PC-9 (cell line): ENCODE measurements around the gene KCTD2. TPM values are rescaled to one million over a fixed set of nuclear protein-coding genes. Genes with fewer than 3 reads are reported as not detected.

Experiments used
- BruUV-seq: library from RNA; stranded (reverse); fragments of 400-500 nt; replicated peaks from 2 replicates; lab custom pipeline; 2021; lab: Mats Ljungman, UMichigan
- CTCF ChIA-PET: fragments of 300-600 bp; sonication (Branson Sonifier 250); formaldehyde crosslinking; loops from one replicate; lab custom pipeline; 2022; ENCODE audit warnings: antibody characterized with exemption; lab: Charles Lee
- POLR2A ChIA-PET: fragments of 300-600 bp; sonication (Branson Sonifier 250); formaldehyde crosslinking; loops from one replicate; lab custom pipeline; 2022; ENCODE audit warnings: antibody characterized with exemption; ENCODE audit not compliant: unreplicated experiment; lab: Charles Lee
- DNase-seq, 2 experiments: peaks; one replicate each; pipeline versions ENCODE4 v3.0.0 to v3.0.0-alpha.2; 2015 to 2022; ENCODE audit warnings: mixed read lengths in 1 of 2
- H2AFZ ChIP-seq: fragments of 200-600 bp; sonication (generic); 2 replicates; pipeline ENCODE4 v1.8.1; 2017; ENCODE audit warnings: antibody characterized with exemption
- H3F3A ChIP-seq: fragments of 200-600 bp; sonication (generic); 2 replicates; pipeline ENCODE4 v1.8.1; 2017; ENCODE audit warnings: antibody characterized with exemption, mild to moderate bottlenecking, low read depth; ENCODE audit not compliant: insufficient read depth
- H3K27ac ChIP-seq: fragments of 200-600 bp; sonication (generic); 2 replicates; pipeline ENCODE4 v1.6.1; 2016; ENCODE audit warnings: mixed run types
- H3K27me3 ChIP-seq: fragments of 200-600 bp; sonication (generic); 2 replicates; pipeline ENCODE4 v1.6.1; 2016; ENCODE audit warnings: low read depth, mixed run types; ENCODE audit not compliant: insufficient read depth
- H3K36me3 ChIP-seq: fragments of 200-600 bp; sonication (generic); 2 replicates; pipeline ENCODE4 v1.6.1; 2016; ENCODE audit warnings: low read depth, mixed run types
- H3K4me1 ChIP-seq: fragments of 200-600 bp; sonication (generic); replicated peaks from 2 replicates; pipeline ENCODE4 v1.6.1; 2016; ENCODE audit warnings: mixed run types; ENCODE audit not compliant: insufficient read depth
- H3K4me2 ChIP-seq: fragments of 200-600 bp; sonication (generic); 2 replicates; pipeline ENCODE4 v1.6.1; 2017; ENCODE audit warnings: mixed run types
- H3K4me3 ChIP-seq: fragments of 200-600 bp; sonication (generic); 2 replicates; pipeline ENCODE4 v1.6.1; 2016; ENCODE audit warnings: mixed run types
- H3K79me2 ChIP-seq: fragments of 200-600 bp; sonication (generic); 2 replicates; pipeline ENCODE4 v1.6.1; 2017; ENCODE audit warnings: low read depth, mixed run types
- H3K9me2 ChIP-seq: fragments of 200-600 bp; sonication (generic); 2 replicates; pipeline ENCODE4 v1.8.1; 2017; ENCODE audit warnings: mild to moderate bottlenecking; ENCODE audit not compliant: insufficient read depth
- H3K9me3 ChIP-seq: fragments of 200-600 bp; sonication (generic); 2 replicates; pipeline ENCODE4 v1.8.1; 2016; ENCODE audit warnings: low read depth; ENCODE audit not compliant: insufficient read depth
- H4K20me1 ChIP-seq: fragments of 200-600 bp; sonication (generic); 2 replicates; pipeline ENCODE4 v1.8.1; 2017; ENCODE audit not compliant: insufficient read depth
- CTCF ChIP-seq: fragments of 200-600 bp; sonication (generic); conservative IDR thresholded peaks from 2 replicates; pipeline ENCODE4 v1.6.1; 2017; ENCODE audit warnings: mixed run types, antibody characterized with exemption, mild to moderate bottlenecking, moderate library complexity
- EZH2 ChIP-seq: fragments of 200-600 bp; sonication (generic); IDR thresholded peaks from 2 replicates; pipeline ENCODE4 v1.8.0; 2017; ENCODE audit warnings: antibody characterized with exemption, low read depth
- intact Hi-C: fragments of 100-400 bp; cut with micrococcal nuclease; formaldehyde crosslinking; loops from one replicate; pipeline ENCODE4 v1.10.0; 2022; ENCODE audit not compliant: unreplicated experiment
- total RNA-seq: library from RNA; stranded (reverse); gene quantifications from 2 replicates; pipeline ENCODE4 v1.2.3, GENCODE V29; 2021

The KCTD2 gene
- total RNA-seq, 1 experiment from 2014 or later, result 18.6 TPM

DNA sequence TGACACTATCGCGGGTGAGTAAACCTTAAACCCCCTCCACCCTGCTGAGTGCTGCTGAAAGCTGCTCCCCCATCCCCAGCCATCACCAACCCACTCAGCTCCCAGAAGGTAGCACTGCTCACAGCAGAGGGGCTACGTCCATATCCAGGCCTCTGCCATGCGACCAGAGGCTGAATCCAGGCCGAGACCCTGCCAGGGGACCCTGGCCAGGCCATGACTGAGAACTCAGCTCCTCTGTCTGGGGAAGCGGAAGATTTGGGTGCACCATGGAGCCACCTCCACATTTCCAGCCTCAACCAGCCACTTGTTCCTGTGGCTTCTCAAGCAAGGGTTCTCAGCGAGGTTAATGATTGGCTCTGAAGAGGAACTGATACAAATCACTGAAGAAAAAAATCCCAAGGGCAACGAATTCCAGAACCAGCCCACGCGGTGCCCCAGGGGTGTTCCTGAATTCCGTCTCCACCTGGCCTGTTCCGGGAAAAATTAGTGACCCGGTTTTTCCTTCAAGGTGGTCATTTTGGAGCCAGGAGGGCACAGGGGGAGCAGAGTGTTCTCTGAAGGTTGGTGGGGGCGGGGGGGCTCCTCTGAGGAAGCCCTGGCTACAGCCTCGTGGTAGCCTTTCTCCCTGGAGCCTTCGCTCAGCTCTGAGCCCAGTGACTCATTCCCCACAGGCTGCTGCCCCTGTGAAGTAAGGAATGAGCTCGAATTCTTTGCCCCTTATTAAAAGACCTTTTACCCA, 31.4 kb downstream of the KCTD2 start:
- peak overlapping the region; percentile 31 for H2AFZ ChIP-seq
- no peaks in the 10 kb centered on the region for H4K20me1 ChIP-seq
- DNase-seq, result peak; percentile 75 to 90
- ChIA-PET POLR2A (interaction anchor here (0.6 to 1.3 kb wide), 3 partner anchors 9 to 14 kb away, joined by 3 to 18 read pairs (median 14); partner anchors contain the start of gene SLC16A5), CTCF (interaction anchor here (0.6 to 1.6 kb wide), 4 partner anchors 12 to 117 kb away, joined by 3 to 4 read pairs (median 4); no protein-coding TSS in a partner anchor)
- H3K27me3 ChIP-seq, result no peaks in the 10 kb centered on the region
- H3K4me2 ChIP-seq, result peak overlapping the region; percentile 75
- H3K27ac ChIP-seq, result peak overlapping the region; percentile 93
- no peaks in the 10 kb centered on the region for H3K9me2 ChIP-seq
- H3K36me3 ChIP-seq, result no peaks in the 10 kb centered on the region
- H3K9me3 ChIP-seq, result no peaks in the 10 kb centered on the region
- intact Hi-C loops, result loop anchor here (1.0 kb wide), 1 partner anchor 18 kb away; no protein-coding TSS in a partner anchor
- no peaks in the 10 kb centered on the region for H3K79me2 ChIP-seq
- TF ChIP-seq EZH2, result no peak
- no peak for TF ChIP-seq CTCF
- peak overlapping the region; percentile 22; the same call in 1 of the 2 replicates for H3K4me3 ChIP-seq
- peaks cover 56% of the 10 kb centered on the region for H3F3A ChIP-seq
- H3K4me1 ChIP-seq, result peaks cover 43% of the 10 kb centered on the region
- TSS peak; percentile 78 for BruUV-seq

GRCh38 chr17:75079023-75079373, 32.0 kb downstream of the KCTD2 start:
- peak overlapping the region; percentile 22; the same call in 1 of the 2 replicates for H3K4me3 ChIP-seq
- no peak for TF ChIP-seq EZH2
- no peak for TF ChIP-seq CTCF
- ChIA-PET CTCF (interaction anchor here (0.6 to 1.6 kb wide), 4 partner anchors 12 to 118 kb away, joined by 3 to 4 read pairs (median 4); no protein-coding TSS in a partner anchor), POLR2A (interaction anchor here (0.5 to 1.3 kb wide), 5 partner anchors 9 to 377 kb away, joined by 3 to 18 read pairs (median 4); partner anchors contain the start of genes SLC16A5 and TMEM94)
- peak overlapping the region; percentile 75 for H3K4me2 ChIP-seq
- no TSS peak for BruUV-seq
- no peaks in the 10 kb centered on the region for H3K79me2 ChIP-seq
- H3F3A ChIP-seq, result peaks cover 62% of the 10 kb centered on the region
- no peak for DNase-seq
- no peaks in the 10 kb centered on the region for H3K9me2 ChIP-seq
- H3K36me3 ChIP-seq, result no peaks in the 10 kb centered on the region
- peak overlapping the region; percentile 31; the same call in 1 of the 2 replicates for H2AFZ ChIP-seq
- peaks cover 48% of the 10 kb centered on the region for H3K4me1 ChIP-seq
- no peaks in the 10 kb centered on the region for H3K27me3 ChIP-seq
- no peaks in the 10 kb centered on the region for H4K20me1 ChIP-seq
- H3K27ac ChIP-seq, result peak overlapping the region; percentile 93
- intact Hi-C loops, result no loop called here
- H3K9me3 ChIP-seq, result no peaks in the 10 kb centered on the region

GRCh38 chr17:75081611-75082540, 34.9 kb downstream of the KCTD2 start:
- Histone ChIP-seq H3K27me3 (no peaks in the 10 kb centered on the region), H3K9me3 (no peaks in the 10 kb centered on the region), H3F3A (peaks cover 84% of the 10 kb centered on the region), H3K36me3 (no peaks in the 10 kb centered on the region), H3K27ac (peak overlapping the region; percentile 49), H3K9me2 (no peaks in the 10 kb centered on the region), H3K79me2 (peaks cover 7% of the 10 kb centered on the region), H3K4me2 (peak overlapping the region; percentile 52), H4K20me1 (no peaks in the 10 kb centered on the region), H2AFZ (no peak overlapping the region), H3K4me1 (peaks cover 77% of the 10 kb centered on the region), H3K4me3 (no peak overlapping the region)
- intact Hi-C loops, result no loop called here
- DNase-seq, result no peak
- POLR2A ChIA-PET, result no interaction called here
- BruUV-seq, result no TSS peak
- no peak for TF ChIP-seq CTCF
- no peak for TF ChIP-seq EZH2
- CTCF ChIA-PET, result no interaction called here
